C4-2B (cell line): Measurements from ENCODE around the gene HSD17B4.

Experiments used
- CTCF ChIP-seq: fragments of 450-650 bp; conservative IDR thresholded peaks from 2 replicates; pipeline ENCODE4 v1.5.1; 2017; ENCODE audit warnings: mild to moderate bottlenecking
- ZFX ChIP-seq: fragments of 450-650 bp; IDR thresholded peaks from 2 replicates; pipeline ENCODE4 v1.6.1; 2017

GRCh38 chr5:119583684-119584083 is 131.4 kb downstream of the HSD17B4 start:
- no peak for TF ChIP-seq ZFX
- TF ChIP-seq CTCF: no peak
